Globus pallidus (tissue), 1 donor: ENCODE data around the gene GUCY1A1.
A peak's percentile ranks its signal among the peaks of the same experiment; 100 is the strongest.

ENCODE experiments used
- DNase-seq: peaks from one replicate; pipeline ENCODE4 v3.0.0-alpha.2; 2015; ENCODE audit warnings: low spot score

GUCY1A1 gene

GRCh38 chr4:155659176-155659575 lies 7.5 kb upstream of the GUCY1A1 start:
- no peak for DNase-seq

GRCh38 chr4:155660436-155660835 lies 6.2 kb upstream of the GUCY1A1 start:
- no peak for DNase-seq

GRCh38 chr4:155665054-155665453 lies 1.6 kb upstream of the GUCY1A1 start:
- DNase-seq = no peak

- peak; percentile 31 for DNase-seq
Observed at GRCh38 chr4:155667222-155667567, 547 bp downstream of the GUCY1A1 start.

- peak; percentile 29 for DNase-seq
Observed at GRCh38 chr4:155667568-155668511, 1.2 kb downstream of the GUCY1A1 start.

- no peak for DNase-seq
Observed at GRCh38 chr4:155668707-155669220, 2.1 kb downstream of the GUCY1A1 start.

GRCh38 chr4:155672342-155672741 lies 5.7 kb downstream of the GUCY1A1 start:
- DNase-seq = no peak

GRCh38 chr4:155673453-155673979 lies 6.9 kb downstream of the GUCY1A1 start:
- no peak for DNase-seq

GRCh38 chr4:155674669-155675071 lies 8.0 kb downstream of the GUCY1A1 start:
- no peak for DNase-seq

- DNase-seq = peak; percentile 31
Observed at GRCh38 chr4:155675709-155676429, 9.2 kb downstream of the GUCY1A1 start.

- DNase-seq = no peak
Observed at GRCh38 chr4:155676430-155676825, 9.8 kb downstream of the GUCY1A1 start.

GRCh38 chr4:155678011-155678410 lies 11.4 kb downstream of the GUCY1A1 start:
- no peak for DNase-seq

- DNase-seq = no peak
Observed at GRCh38 chr4:155679343-155679742, 12.7 kb downstream of the GUCY1A1 start.

- DNase-seq = no peak
Observed at GRCh38 chr4:155681886-155682285, 15.2 kb downstream of the GUCY1A1 start.

GRCh38 chr4:155684423-155684822 lies 17.8 kb downstream of the GUCY1A1 start:
- DNase-seq = no peak

- DNase-seq = no peak
Observed at GRCh38 chr4:155684892-155685541, 18.4 kb downstream of the GUCY1A1 start.

- DNase-seq = no peak
Observed at GRCh38 chr4:155687380-155687982, 20.8 kb downstream of the GUCY1A1 start.

- no peak for DNase-seq
Observed at GRCh38 chr4:155688211-155688610, 21.6 kb downstream of the GUCY1A1 start.

- DNase-seq = no peak
Observed at GRCh38 chr4:155688860-155689259, 22.2 kb downstream of the GUCY1A1 start.

GRCh38 chr4:155690044-155690837 lies 23.6 kb downstream of the GUCY1A1 start:
- no peak for DNase-seq

- no peak for DNase-seq
Observed at GRCh38 chr4:155692361-155692760, 25.7 kb downstream of the GUCY1A1 start.
